ENCODE results near the gene IFIT1. TPM values are rescaled to one million over a fixed set of nuclear protein-coding genes. Genes with fewer than 3 reads are reported as not detected.
A peak's percentile ranks its signal among the peaks of the same experiment; 100 is the strongest.

The IFIT1 gene
- total RNA-seq, 1 experiment from 2014 or later = 2.4 TPM

DNA sequence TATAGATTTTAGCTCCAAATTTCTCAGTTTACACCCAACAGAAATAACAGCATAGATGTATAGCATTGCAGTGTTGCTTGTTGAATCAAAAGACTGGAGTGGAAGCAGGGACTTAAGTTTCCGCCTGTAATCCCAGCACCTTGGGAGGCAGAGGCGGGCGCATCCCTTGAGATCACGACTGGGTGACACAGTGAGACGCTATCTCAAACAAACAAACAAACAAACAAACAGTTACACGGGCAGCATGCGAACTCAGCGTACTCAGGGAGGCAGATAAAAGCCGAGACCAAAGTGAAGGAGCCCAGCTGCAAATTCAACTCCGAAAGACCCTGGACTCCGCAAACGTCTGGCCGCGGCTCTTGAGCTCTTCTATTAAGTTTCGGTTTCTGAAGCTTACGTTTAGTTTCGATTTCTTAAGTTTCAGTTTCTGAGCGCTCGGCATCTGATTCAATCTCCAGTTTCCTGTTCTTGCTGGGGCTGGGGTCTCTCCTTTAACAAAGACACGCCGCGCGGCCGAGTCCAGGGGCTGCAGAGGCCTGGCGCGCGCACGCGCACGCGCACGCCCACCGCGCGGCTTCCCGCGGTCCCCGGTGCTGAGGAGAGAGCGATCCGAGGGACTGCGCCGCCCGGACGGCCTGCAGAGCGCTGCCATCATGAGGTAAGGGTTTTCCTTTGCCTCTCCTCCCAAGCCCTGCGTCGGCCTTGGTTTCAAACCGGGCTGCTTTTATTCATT, 21.9 kb downstream of the IFIT1 start, which contains the start of gene IFIT5:
Gene IFIT5 (plus strand): TSS at position 423 of the 733 bp plus-strand sequence. CDS start 231 bp downstream, at position 654.
- TF ChIP-seq, protein P1, sequence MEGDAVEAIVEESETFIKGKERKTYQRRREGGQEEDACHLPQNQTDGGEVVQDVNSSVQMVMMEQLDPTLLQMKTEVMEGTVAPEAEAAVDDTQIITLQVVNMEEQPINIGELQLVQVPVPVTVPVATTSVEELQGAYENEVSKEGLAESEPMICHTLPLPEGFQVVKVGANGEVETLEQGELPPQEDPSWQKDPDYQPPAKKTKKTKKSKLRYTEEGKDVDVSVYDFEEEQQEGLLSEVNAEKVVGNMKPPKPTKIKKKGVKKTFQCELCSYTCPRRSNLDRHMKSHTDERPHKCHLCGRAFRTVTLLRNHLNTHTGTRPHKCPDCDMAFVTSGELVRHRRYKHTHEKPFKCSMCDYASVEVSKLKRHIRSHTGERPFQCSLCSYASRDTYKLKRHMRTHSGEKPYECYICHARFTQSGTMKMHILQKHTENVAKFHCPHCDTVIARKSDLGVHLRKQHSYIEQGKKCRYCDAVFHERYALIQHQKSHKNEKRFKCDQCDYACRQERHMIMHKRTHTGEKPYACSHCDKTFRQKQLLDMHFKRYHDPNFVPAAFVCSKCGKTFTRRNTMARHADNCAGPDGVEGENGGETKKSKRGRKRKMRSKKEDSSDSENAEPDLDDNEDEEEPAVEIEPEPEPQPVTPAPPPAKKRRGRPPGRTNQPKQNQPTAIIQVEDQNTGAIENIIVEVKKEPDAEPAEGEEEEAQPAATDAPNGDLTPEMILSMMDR (conservative IDR thresholded peaks at IDR 0.05; ENCODE audit: low read depth, low read length) = no peak
- TF ChIP-seq EZH2 (IDR thresholded peaks at IDR 0.05; ENCODE audit: borderline replicate concordance, low read depth, low read length, poor library complexity, severe bottlenecking) = no peak
- peaks cover 14% of the 10 kb centered on the region for H3K4me1 ChIP-seq (ENCODE audit: insufficient read depth, low read length, poor library complexity, severe bottlenecking)
- DNase-seq (ENCODE audit: low spot score) = peak; percentile 86
- ChIA-PET CTCF (interaction anchor here (0.6 to 0.7 kb wide), 3 partner anchors 9 to 1763 kb away, joined by 3 to 6 read pairs (median 4); no protein-coding TSS in a partner anchor), POLR2A (ENCODE audit: low non-redundant PET) (interaction anchor here (0.7 to 0.8 kb wide), 4 partner anchors 28 to 422 kb away, joined by 3 to 6 read pairs (median 4); no protein-coding TSS in a partner anchor)
- no peaks in the 10 kb centered on the region for H3K36me3 ChIP-seq (ENCODE audit: insufficient read depth, low read length, poor library complexity, severe bottlenecking)
- H3K4me3 ChIP-seq (ENCODE audit: low read depth, low read length, poor library complexity, severe bottlenecking) = peak within 1 kb of the TSS; percentile 60
- no peaks in the 10 kb centered on the region for H3K27me3 ChIP-seq (replicated peaks; ENCODE audit: insufficient read depth, low read depth, low read length, poor library complexity)
- intact Hi-C loops (cut with micrococcal nuclease; ENCODE audit: unreplicated experiment) = loop anchor here (5.0 kb wide), 1 partner anchor 847 kb away; no protein-coding TSS in a partner anchor
- TSS peak; percentile 80 for BruUV-seq (replicated peaks)
- peaks cover 3% of the 10 kb centered on the region for H3K9me3 ChIP-seq (ENCODE audit: low read depth, low read length, poor library complexity, severe bottlenecking)
- H3K27ac ChIP-seq (ENCODE audit: low read depth, low read length, poor library complexity, severe bottlenecking) = peak within 1 kb of the TSS; percentile 76

DNA sequence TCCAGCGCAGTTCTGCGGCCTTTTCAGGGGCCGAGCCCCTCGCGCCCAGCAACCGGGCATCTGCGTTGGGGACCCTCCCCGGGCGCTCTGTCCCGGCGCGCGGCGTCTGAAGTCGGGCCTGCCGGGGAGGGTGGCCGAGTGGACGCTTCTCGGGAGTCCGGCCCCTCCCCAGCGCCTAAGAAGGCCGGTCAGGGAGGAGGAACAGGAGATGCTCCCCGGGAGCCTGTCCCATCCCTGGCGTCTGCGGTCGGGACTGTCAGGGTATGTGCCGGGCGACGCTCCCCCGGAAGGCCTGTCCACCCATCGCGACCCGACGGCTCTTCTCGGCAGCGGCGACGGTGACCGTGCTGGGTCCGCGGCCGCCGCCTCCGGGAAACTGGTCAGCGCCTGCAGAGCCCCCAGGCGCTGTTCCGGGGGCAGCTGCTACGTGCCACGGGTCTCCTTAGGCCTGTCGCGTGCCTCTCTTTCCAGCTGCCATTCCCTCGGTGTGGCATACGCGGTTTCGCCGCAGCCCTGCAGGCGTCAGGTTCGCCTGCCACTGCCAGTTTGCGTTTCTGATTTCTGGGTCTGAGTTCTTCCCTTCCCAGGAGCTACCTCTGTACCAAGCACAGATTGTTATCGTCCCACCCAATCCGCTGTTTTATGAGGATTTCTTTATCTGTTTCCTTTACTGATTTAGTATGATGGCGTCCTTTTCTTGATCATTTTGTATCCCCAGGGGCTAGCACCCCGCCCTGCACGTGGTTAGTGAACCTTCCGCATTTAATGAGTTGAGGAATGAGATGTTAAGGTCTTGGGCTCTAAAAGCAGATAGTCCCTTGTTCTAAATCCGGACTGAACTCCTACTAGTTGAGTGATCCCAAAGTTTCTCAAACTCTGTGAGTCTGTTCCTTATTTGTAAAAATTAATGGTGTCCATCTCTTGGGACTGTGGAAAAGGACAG, 22.7 kb downstream of the IFIT1 start:
- H3K4me1 ChIP-seq (ENCODE audit: insufficient read depth, low read length, poor library complexity, severe bottlenecking) = peaks cover 20% of the 10 kb centered on the region
- H3K27ac ChIP-seq (ENCODE audit: low read depth, low read length, poor library complexity, severe bottlenecking) = peak overlapping the region; percentile 76
- DNase-seq (ENCODE audit: low spot score) = peak; percentile 63
- intact Hi-C loops (cut with micrococcal nuclease; ENCODE audit: unreplicated experiment) = loop anchor here (5.0 kb wide), 1 partner anchor 848 kb away; no protein-coding TSS in a partner anchor
- peak overlapping the region; percentile 60 for H3K4me3 ChIP-seq (ENCODE audit: low read depth, low read length, poor library complexity, severe bottlenecking)
- H3K9me3 ChIP-seq (ENCODE audit: low read depth, low read length, poor library complexity, severe bottlenecking) = peaks cover 3% of the 10 kb centered on the region
- ChIA-PET POLR2A (ENCODE audit: low non-redundant PET) (interaction anchor here (0.8 kb wide), 1 partner anchor 229 kb away, joined by 3 read pairs; no protein-coding TSS in a partner anchor), CTCF (no interaction called here)
- no peaks in the 10 kb centered on the region for H3K36me3 ChIP-seq (ENCODE audit: insufficient read depth, low read length, poor library complexity, severe bottlenecking)
- no peaks in the 10 kb centered on the region for H3K27me3 ChIP-seq (replicated peaks; ENCODE audit: insufficient read depth, low read depth, low read length, poor library complexity)
- TF ChIP-seq, protein P1 (conservative IDR thresholded peaks at IDR 0.05; ENCODE audit: low read depth, low read length) = no peak
- TF ChIP-seq EZH2 (IDR thresholded peaks at IDR 0.05; ENCODE audit: borderline replicate concordance, low read depth, low read length, poor library complexity, severe bottlenecking) = no peak
- BruUV-seq (replicated peaks) = no TSS peak

DNA sequence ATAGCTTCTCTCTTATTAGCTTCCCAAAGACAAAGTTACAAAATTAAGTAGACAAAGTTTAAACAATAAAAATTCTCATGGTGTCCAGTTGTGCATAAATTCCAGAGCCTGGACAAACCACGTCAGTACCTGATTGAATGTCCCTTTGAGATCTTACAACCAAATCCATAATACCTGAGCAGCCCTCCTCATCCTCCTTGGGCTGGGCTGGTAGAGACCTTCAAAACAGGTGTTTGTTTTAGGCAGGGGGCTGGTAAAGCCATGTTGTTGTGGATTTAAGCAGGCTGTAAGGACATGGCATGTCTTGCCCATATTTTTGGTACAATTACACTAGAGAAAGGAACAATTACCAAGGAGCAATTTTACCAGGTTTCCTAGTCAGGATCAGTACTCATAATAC, 24.0 kb downstream of the IFIT1 start:
- Histone ChIP-seq H3K4me1 (ENCODE audit: insufficient read depth, low read length, poor library complexity, severe bottlenecking) (peaks cover 20% of the 10 kb centered on the region), H3K27me3 (replicated peaks; ENCODE audit: insufficient read depth, low read depth, low read length, poor library complexity) (no peaks in the 10 kb centered on the region), H3K4me3 (ENCODE audit: low read depth, low read length, poor library complexity, severe bottlenecking) (no peak overlapping the region), H3K27ac (ENCODE audit: low read depth, low read length, poor library complexity, severe bottlenecking) (no peak overlapping the region), H3K9me3 (ENCODE audit: low read depth, low read length, poor library complexity, severe bottlenecking) (peaks cover 3% of the 10 kb centered on the region), H3K36me3 (ENCODE audit: insufficient read depth, low read length, poor library complexity, severe bottlenecking) (no peaks in the 10 kb centered on the region)
- no peak for DNase-seq (ENCODE audit: low spot score)
- TF ChIP-seq EZH2 (IDR thresholded peaks at IDR 0.05; ENCODE audit: borderline replicate concordance, low read depth, low read length, poor library complexity, severe bottlenecking) = no peak
- TF ChIP-seq, protein P1 (conservative IDR thresholded peaks at IDR 0.05; ENCODE audit: low read depth, low read length) = no peak
- POLR2A ChIA-PET (ENCODE audit: low non-redundant PET) = no interaction called here
- no TSS peak for BruUV-seq (replicated peaks)
- CTCF ChIA-PET = no interaction called here
- intact Hi-C loops (cut with micrococcal nuclease; ENCODE audit: unreplicated experiment) = no loop called here
